GM12892 (cell line): Measurements from ENCODE around the gene PES1.

Experiments used
- POLR2A ChIP-seq: IDR thresholded peaks from 2 replicates; pipeline ENCODE4 v1.6.1; 2011; ENCODE audit warnings: low read depth, low read length, control low read depth
- POLR2AphosphoS5 ChIP-seq: IDR thresholded peaks from 2 replicates; pipeline ENCODE4 v1.6.1; 2011; ENCODE audit warnings: low read depth, low read length, control low read depth
- TAF1 ChIP-seq: IDR thresholded peaks from 2 replicates; pipeline ENCODE4 v1.6.1; 2011; ENCODE audit warnings: low read depth, mild to moderate bottlenecking, control low read depth, low read length, borderline replicate concordance

GRCh38 chr22:30610299-30610698, 18.6 kb upstream of the PES1 start:
- TF ChIP-seq POLR2A (no peak), POLR2AphosphoS5 (no peak), TAF1 (no peak)
